ENCODE results near the gene PARVA.
A peak's percentile ranks its signal among the peaks of the same experiment; 100 is the strongest.
"Not testable (repeated sequence)": the region's sequence is repeated elsewhere in the genome, so short reads cannot be mapped to it uniquely, and the experiment has no call there.

PARVA gene

GRCh38 chr11:12508151-12508751 lies 130.9 kb downstream of the PARVA start:
- Histone ChIP-seq H3K36me3 (ENCODE audit: control insufficient read depth in 2 of 2, insufficient read depth in 2 of 2, low read length in 2 of 2) (peaks cover 5 to 13% of the 10 kb centered on the region in 2 donors), H3K4me3 (ENCODE audit: low read length in 2 of 2) (no peak overlapping the region), H3K9me3 (ENCODE audit: control insufficient read depth in 2 of 2, low read length in 2 of 2) (no peaks in the 10 kb centered on the region), H3K9ac (ENCODE audit: low read depth in 1 of 2, low read length in 2 of 2) (no peak overlapping the region), H3K27ac (ENCODE audit: low read depth in 2 of 2, low read length in 2 of 2) (peak overlapping the region; percentile 26 to 32), H3K27me3 (ENCODE audit: control insufficient read depth in 2 of 2, insufficient read depth in 2 of 2, low read length in 2 of 2) (no peaks in the 10 kb centered on the region), H3K4me1 (ENCODE audit: control insufficient read depth in 2 of 2, insufficient read depth in 2 of 2, low read length in 2 of 2) (peaks cover 0 to 2% of the 10 kb centered on the region in 2 donors)

GRCh38 chr11:12509371-12509770 lies 132.0 kb downstream of the PARVA start:
- Histone ChIP-seq H3K36me3 (ENCODE audit: control insufficient read depth in 2 of 2, insufficient read depth in 2 of 2, low read length in 2 of 2) (peaks cover 5 to 10% of the 10 kb centered on the region in 2 donors), H3K4me1 (ENCODE audit: control insufficient read depth in 2 of 2, insufficient read depth in 2 of 2, low read length in 2 of 2) (no peaks in the 10 kb centered on the region), H3K4me3 (ENCODE audit: low read length in 2 of 2) (no peak overlapping the region), H3K27ac (ENCODE audit: low read depth in 2 of 2, low read length in 2 of 2) (no peak overlapping the region), H3K9ac (ENCODE audit: low read depth in 1 of 2, low read length in 2 of 2) (no peak overlapping the region), H3K9me3 (ENCODE audit: control insufficient read depth in 2 of 2, low read length in 2 of 2) (no peaks in the 10 kb centered on the region), H3K27me3 (ENCODE audit: control insufficient read depth in 2 of 2, insufficient read depth in 2 of 2, low read length in 2 of 2) (no peaks in the 10 kb centered on the region)

- no peak overlapping the region for H3K27ac ChIP-seq (ENCODE audit: low read depth in 2 of 2, low read length in 2 of 2)
- H3K9ac ChIP-seq (ENCODE audit: low read depth in 1 of 2, low read length in 2 of 2), result no peak overlapping the region
- H3K4me3 ChIP-seq (ENCODE audit: low read length in 2 of 2), result no peak overlapping the region
- no peaks in the 10 kb centered on the region for H3K9me3 ChIP-seq (ENCODE audit: control insufficient read depth in 2 of 2, low read length in 2 of 2)
- H3K4me1 ChIP-seq (ENCODE audit: control insufficient read depth in 2 of 2, insufficient read depth in 2 of 2, low read length in 2 of 2), result no peaks in the 10 kb centered on the region
- no peaks in the 10 kb centered on the region for H3K27me3 ChIP-seq (ENCODE audit: control insufficient read depth in 2 of 2, insufficient read depth in 2 of 2, low read length in 2 of 2)
- peaks cover 0 to 6% of the 10 kb centered on the region in 2 donors for H3K36me3 ChIP-seq (ENCODE audit: control insufficient read depth in 2 of 2, insufficient read depth in 2 of 2, low read length in 2 of 2)
These were observed 134.8 kb downstream of the PARVA start for GRCh38 chr11:12512132-12512531.

GRCh38 chr11:12512826-12513395 lies 135.5 kb downstream of the PARVA start:
- Histone ChIP-seq H3K27ac (ENCODE audit: low read depth in 2 of 2, low read length in 2 of 2) (no peak overlapping the region), H3K27me3 (ENCODE audit: control insufficient read depth in 2 of 2, insufficient read depth in 2 of 2, low read length in 2 of 2) (no peaks in the 10 kb centered on the region)

GRCh38 chr11:12516387-12517105 lies 139.2 kb downstream of the PARVA start:
- H3K36me3 ChIP-seq (ENCODE audit: control insufficient read depth in 2 of 2, insufficient read depth in 2 of 2, low read length in 2 of 2), result peaks cover 0 to 9% of the 10 kb centered on the region in 2 donors
- H3K27me3 ChIP-seq (ENCODE audit: control insufficient read depth in 2 of 2, insufficient read depth in 2 of 2, low read length in 2 of 2), result no peaks in the 10 kb centered on the region
- no peak overlapping the region for H3K27ac ChIP-seq (ENCODE audit: low read depth in 2 of 2, low read length in 2 of 2)
- no peaks in the 10 kb centered on the region for H3K9me3 ChIP-seq (ENCODE audit: control insufficient read depth in 2 of 2, low read length in 2 of 2)
- no peaks in the 10 kb centered on the region for H3K4me1 ChIP-seq (ENCODE audit: control insufficient read depth in 2 of 2, insufficient read depth in 2 of 2, low read length in 2 of 2)
- H3K9ac ChIP-seq (ENCODE audit: low read depth in 1 of 2, low read length in 2 of 2), result no peak overlapping the region
- H3K4me3 ChIP-seq (ENCODE audit: low read length in 2 of 2), result no peak overlapping the region

More at GRCh38 chr11:12512826-12513395, 135.5 kb downstream of the PARVA start:
- H3K9ac ChIP-seq (ENCODE audit: low read depth in 1 of 2, low read length in 2 of 2), result no peak overlapping the region
- peaks cover 0 to 6% of the 10 kb centered on the region in 2 donors for H3K36me3 ChIP-seq (ENCODE audit: control insufficient read depth in 2 of 2, insufficient read depth in 2 of 2, low read length in 2 of 2)
- H3K9me3 ChIP-seq (ENCODE audit: control insufficient read depth in 2 of 2, low read length in 2 of 2), result no peaks in the 10 kb centered on the region
- no peaks in the 10 kb centered on the region for H3K4me1 ChIP-seq (ENCODE audit: control insufficient read depth in 2 of 2, insufficient read depth in 2 of 2, low read length in 2 of 2)
- no peak overlapping the region for H3K4me3 ChIP-seq (ENCODE audit: low read length in 2 of 2)

- Histone ChIP-seq H3K27ac (ENCODE audit: low read depth in 2 of 2, low read length in 2 of 2) (no peak overlapping the region), H3K4me3 (ENCODE audit: low read length in 2 of 2) (no peak overlapping the region), H3K36me3 (ENCODE audit: control insufficient read depth in 2 of 2, insufficient read depth in 2 of 2, low read length in 2 of 2) (peaks cover 0 to 9% of the 10 kb centered on the region in 2 donors), H3K27me3 (ENCODE audit: control insufficient read depth in 2 of 2, insufficient read depth in 2 of 2, low read length in 2 of 2) (no peaks in the 10 kb centered on the region), H3K9me3 (ENCODE audit: control insufficient read depth in 2 of 2, low read length in 2 of 2) (no peaks in the 10 kb centered on the region), H3K9ac (ENCODE audit: low read depth in 1 of 2, low read length in 2 of 2) (no peak overlapping the region), H3K4me1 (ENCODE audit: control insufficient read depth in 2 of 2, insufficient read depth in 2 of 2, low read length in 2 of 2) (no peaks in the 10 kb centered on the region)
These were observed 139.9 kb downstream of the PARVA start for GRCh38 chr11:12517306-12517705.

GRCh38 chr11:12517741-12518140 lies 140.4 kb downstream of the PARVA start:
- peaks cover 0 to 9% of the 10 kb centered on the region in 2 donors for H3K36me3 ChIP-seq (ENCODE audit: control insufficient read depth in 2 of 2, insufficient read depth in 2 of 2, low read length in 2 of 2)

GRCh38 chr11:12518606-12519385 lies 141.4 kb downstream of the PARVA start:
- H3K4me1 ChIP-seq (ENCODE audit: control insufficient read depth in 2 of 2, insufficient read depth in 2 of 2, low read length in 2 of 2), result no peaks in the 10 kb centered on the region
- H3K9me3 ChIP-seq (ENCODE audit: control insufficient read depth in 2 of 2, low read length in 2 of 2), result no peaks in the 10 kb centered on the region
- H3K36me3 ChIP-seq (ENCODE audit: control insufficient read depth in 2 of 2, insufficient read depth in 2 of 2, low read length in 2 of 2), result peaks cover 0 to 3% of the 10 kb centered on the region in 2 donors
- H3K27ac ChIP-seq (ENCODE audit: low read depth in 2 of 2, low read length in 2 of 2), result no peak overlapping the region
- H3K9ac ChIP-seq (ENCODE audit: low read depth in 1 of 2, low read length in 2 of 2), result no peak overlapping the region
- H3K27me3 ChIP-seq (ENCODE audit: control insufficient read depth in 2 of 2, insufficient read depth in 2 of 2, low read length in 2 of 2), result no peaks in the 10 kb centered on the region
- no peak overlapping the region for H3K4me3 ChIP-seq (ENCODE audit: low read length in 2 of 2)

More at GRCh38 chr11:12517741-12518140, 140.4 kb downstream of the PARVA start:
- Histone ChIP-seq H3K9me3 (ENCODE audit: control insufficient read depth in 2 of 2, low read length in 2 of 2) (no peaks in the 10 kb centered on the region), H3K4me1 (ENCODE audit: control insufficient read depth in 2 of 2, insufficient read depth in 2 of 2, low read length in 2 of 2) (no peaks in the 10 kb centered on the region), H3K27me3 (ENCODE audit: control insufficient read depth in 2 of 2, insufficient read depth in 2 of 2, low read length in 2 of 2) (no peaks in the 10 kb centered on the region), H3K9ac (ENCODE audit: low read depth in 1 of 2, low read length in 2 of 2) (no peak overlapping the region), H3K27ac (ENCODE audit: low read depth in 2 of 2, low read length in 2 of 2) (no peak overlapping the region), H3K4me3 (ENCODE audit: low read length in 2 of 2) (no peak overlapping the region)

GRCh38 chr11:12520054-12520453 lies 142.7 kb downstream of the PARVA start:
- Histone ChIP-seq H3K27me3 (ENCODE audit: control insufficient read depth in 2 of 2, insufficient read depth in 2 of 2, low read length in 2 of 2) (no peaks in the 10 kb centered on the region), H3K9me3 (ENCODE audit: control insufficient read depth in 2 of 2, low read length in 2 of 2) (no peaks in the 10 kb centered on the region), H3K36me3 (ENCODE audit: control insufficient read depth in 2 of 2, insufficient read depth in 2 of 2, low read length in 2 of 2) (peaks cover 0 to 7% of the 10 kb centered on the region in 2 donors), H3K4me3 (ENCODE audit: low read length in 2 of 2) (no peak overlapping the region), H3K4me1 (ENCODE audit: control insufficient read depth in 2 of 2, insufficient read depth in 2 of 2, low read length in 2 of 2) (peaks cover 0 to 1% of the 10 kb centered on the region in 2 donors), H3K27ac (ENCODE audit: low read depth in 2 of 2, low read length in 2 of 2) (no peak overlapping the region), H3K9ac (ENCODE audit: low read depth in 1 of 2, low read length in 2 of 2) (no peak overlapping the region)

GRCh38 chr11:12520576-12520975 lies 143.2 kb downstream of the PARVA start:
- not testable (repeated sequence) for H3K36me3 ChIP-seq (ENCODE audit: control insufficient read depth in 2 of 2, insufficient read depth in 2 of 2, low read length in 2 of 2); H3K4me1 ChIP-seq (ENCODE audit: control insufficient read depth in 2 of 2, insufficient read depth in 2 of 2, low read length in 2 of 2); H3K4me3 ChIP-seq (ENCODE audit: low read length in 2 of 2); H3K9me3 ChIP-seq (ENCODE audit: control insufficient read depth in 2 of 2, low read length in 2 of 2); H3K27me3 ChIP-seq (ENCODE audit: control insufficient read depth in 2 of 2, insufficient read depth in 2 of 2, low read length in 2 of 2); H3K27ac ChIP-seq (ENCODE audit: low read depth in 2 of 2, low read length in 2 of 2); H3K9ac ChIP-seq (ENCODE audit: low read depth in 1 of 2, low read length in 2 of 2)
